Measurements from ENCODE around the gene AHCYL2.
"Not testable (repeated sequence)": the region's sequence is repeated elsewhere in the genome, so short reads cannot be mapped to it uniquely, and the experiment has no call there.

AHCYL2 gene

GRCh38 chr7:129299889-129300288 lies 75.1 kb downstream of the AHCYL2 start:
- in situ Hi-C loops (cut with HindIII; ENCODE audit: low sequenced_read_pairs), result loop anchor here (5.0 kb wide), 1 partner anchor 88 kb away; no protein-coding TSS in a partner anchor
- H3K4me3 ChIP-seq (ENCODE audit: low read depth, low read length), result no peak overlapping the region
- DNase-seq (ENCODE audit: low read depth), result no peak
- TF ChIP-seq CTCF (IDR thresholded peaks at IDR 0.05; ENCODE audit: low read depth, low read length, missing control alignments), result no peak

- not testable (repeated sequence) for DNase-seq (ENCODE audit: low read depth)
These were observed 75.5 kb downstream of the AHCYL2 start for GRCh38 chr7:129300299-129300698.

GRCh38 chr7:129307592-129307991 lies 82.8 kb downstream of the AHCYL2 start:
- no peak for TF ChIP-seq CTCF (IDR thresholded peaks at IDR 0.05; ENCODE audit: low read depth, low read length, missing control alignments)
- in situ Hi-C loops (cut with HindIII; ENCODE audit: low sequenced_read_pairs), result no loop called here
- no peak overlapping the region for H3K4me3 ChIP-seq (ENCODE audit: low read depth, low read length)
- DNase-seq (ENCODE audit: low read depth), result no peak

More at GRCh38 chr7:129300299-129300698, 75.5 kb downstream of the AHCYL2 start:
- H3K4me3 ChIP-seq (ENCODE audit: low read depth, low read length); in situ Hi-C loops (cut with HindIII; ENCODE audit: low sequenced_read_pairs): not testable (repeated sequence)

- no peak for DNase-seq (ENCODE audit: low read depth)
- in situ Hi-C loops (cut with HindIII; ENCODE audit: low sequenced_read_pairs), result no loop called here
- H3K4me3 ChIP-seq (ENCODE audit: low read depth, low read length), result no peak overlapping the region
- TF ChIP-seq CTCF (IDR thresholded peaks at IDR 0.05; ENCODE audit: low read depth, low read length, missing control alignments), result no peak
These were observed 83.2 kb downstream of the AHCYL2 start for GRCh38 chr7:129308047-129308446.

- DNase-seq (ENCODE audit: low read depth), result no peak
- no peak overlapping the region for H3K4me3 ChIP-seq (ENCODE audit: low read depth, low read length)
- in situ Hi-C loops (cut with HindIII; ENCODE audit: low sequenced_read_pairs), result no loop called here
- no peak for TF ChIP-seq CTCF (IDR thresholded peaks at IDR 0.05; ENCODE audit: low read depth, low read length, missing control alignments)
These were observed 86.6 kb downstream of the AHCYL2 start for GRCh38 chr7:129311429-129311828.

GRCh38 chr7:129313282-129313681 lies 88.5 kb downstream of the AHCYL2 start:
- no peak overlapping the region for H3K4me3 ChIP-seq (ENCODE audit: low read depth, low read length)
- TF ChIP-seq CTCF (IDR thresholded peaks at IDR 0.05; ENCODE audit: low read depth, low read length, missing control alignments), result no peak
- no peak for DNase-seq (ENCODE audit: low read depth)
- in situ Hi-C loops (cut with HindIII; ENCODE audit: low sequenced_read_pairs), result no loop called here

- no peak for TF ChIP-seq CTCF (IDR thresholded peaks at IDR 0.05; ENCODE audit: low read depth, low read length, missing control alignments)
- in situ Hi-C loops (cut with HindIII; ENCODE audit: low sequenced_read_pairs), result no loop called here
- no peak for DNase-seq (ENCODE audit: low read depth)
- H3K4me3 ChIP-seq (ENCODE audit: low read depth, low read length), result no peak overlapping the region
These were observed 91.1 kb downstream of the AHCYL2 start for GRCh38 chr7:129315960-129316359.

Data from astrocyte of the cerebellum (primary cell).